Lower leg skin (tissue), 3 donors: ENCODE results near the gene LGALS8.

Source experiments
- POLR2A ChIP-seq, 2 donors: fragments of 450-650 bp; IDR thresholded peaks; one replicate each; pipeline ENCODE4 v1.6.1; 2016 to 2017; ENCODE audit warnings: antibody characterized with exemption in 2 of 2, mild to moderate bottlenecking in 1 of 2, moderate library complexity in 1 of 2
- TF ChIP-seq, protein P1 (sequence below), 3 donors: fragments of 450-650 bp; IDR thresholded peaks; one replicate each; pipeline ENCODE4 v1.5.1; 2016; ENCODE audit warnings: antibody characterized with exemption in 3 of 3, mild to moderate bottlenecking in 3 of 3, moderate library complexity in 2 of 3

DNA sequence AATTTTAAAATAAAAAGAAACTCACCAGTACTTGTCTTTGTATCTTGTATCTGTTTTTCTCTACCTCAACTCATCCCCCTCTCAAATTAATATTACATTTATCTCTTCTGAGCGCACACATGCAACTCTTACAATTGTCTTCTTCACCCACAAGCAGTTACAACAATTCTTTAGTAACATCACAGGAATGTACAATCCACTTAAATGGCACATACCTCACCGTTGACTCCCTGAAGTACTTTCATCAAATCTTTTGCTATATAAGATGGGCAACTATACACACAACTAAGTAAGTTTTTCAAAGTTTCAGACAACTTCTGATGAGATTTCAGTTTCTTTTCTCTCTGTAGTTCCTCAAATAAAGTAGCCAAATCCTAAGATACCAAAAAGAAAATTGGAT, 52.2 kb downstream of the LGALS8 start:
- TF ChIP-seq, protein P1, sequence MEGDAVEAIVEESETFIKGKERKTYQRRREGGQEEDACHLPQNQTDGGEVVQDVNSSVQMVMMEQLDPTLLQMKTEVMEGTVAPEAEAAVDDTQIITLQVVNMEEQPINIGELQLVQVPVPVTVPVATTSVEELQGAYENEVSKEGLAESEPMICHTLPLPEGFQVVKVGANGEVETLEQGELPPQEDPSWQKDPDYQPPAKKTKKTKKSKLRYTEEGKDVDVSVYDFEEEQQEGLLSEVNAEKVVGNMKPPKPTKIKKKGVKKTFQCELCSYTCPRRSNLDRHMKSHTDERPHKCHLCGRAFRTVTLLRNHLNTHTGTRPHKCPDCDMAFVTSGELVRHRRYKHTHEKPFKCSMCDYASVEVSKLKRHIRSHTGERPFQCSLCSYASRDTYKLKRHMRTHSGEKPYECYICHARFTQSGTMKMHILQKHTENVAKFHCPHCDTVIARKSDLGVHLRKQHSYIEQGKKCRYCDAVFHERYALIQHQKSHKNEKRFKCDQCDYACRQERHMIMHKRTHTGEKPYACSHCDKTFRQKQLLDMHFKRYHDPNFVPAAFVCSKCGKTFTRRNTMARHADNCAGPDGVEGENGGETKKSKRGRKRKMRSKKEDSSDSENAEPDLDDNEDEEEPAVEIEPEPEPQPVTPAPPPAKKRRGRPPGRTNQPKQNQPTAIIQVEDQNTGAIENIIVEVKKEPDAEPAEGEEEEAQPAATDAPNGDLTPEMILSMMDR (IDR thresholded peaks at IDR 0.05), result no peak
- no peak for TF ChIP-seq POLR2A (IDR thresholded peaks at IDR 0.05)
